ENCODE results near the gene TTC4. TPM values are rescaled to one million over a fixed set of nuclear protein-coding genes. Genes with fewer than 3 reads are reported as not detected.
"Not testable (repeated sequence)": the region's sequence is repeated elsewhere in the genome, so short reads cannot be mapped to it uniquely, and the experiment has no call there.

The TTC4 gene
- total RNA-seq, 1 donor from 2014 or later = 26.0 TPM

DNA sequence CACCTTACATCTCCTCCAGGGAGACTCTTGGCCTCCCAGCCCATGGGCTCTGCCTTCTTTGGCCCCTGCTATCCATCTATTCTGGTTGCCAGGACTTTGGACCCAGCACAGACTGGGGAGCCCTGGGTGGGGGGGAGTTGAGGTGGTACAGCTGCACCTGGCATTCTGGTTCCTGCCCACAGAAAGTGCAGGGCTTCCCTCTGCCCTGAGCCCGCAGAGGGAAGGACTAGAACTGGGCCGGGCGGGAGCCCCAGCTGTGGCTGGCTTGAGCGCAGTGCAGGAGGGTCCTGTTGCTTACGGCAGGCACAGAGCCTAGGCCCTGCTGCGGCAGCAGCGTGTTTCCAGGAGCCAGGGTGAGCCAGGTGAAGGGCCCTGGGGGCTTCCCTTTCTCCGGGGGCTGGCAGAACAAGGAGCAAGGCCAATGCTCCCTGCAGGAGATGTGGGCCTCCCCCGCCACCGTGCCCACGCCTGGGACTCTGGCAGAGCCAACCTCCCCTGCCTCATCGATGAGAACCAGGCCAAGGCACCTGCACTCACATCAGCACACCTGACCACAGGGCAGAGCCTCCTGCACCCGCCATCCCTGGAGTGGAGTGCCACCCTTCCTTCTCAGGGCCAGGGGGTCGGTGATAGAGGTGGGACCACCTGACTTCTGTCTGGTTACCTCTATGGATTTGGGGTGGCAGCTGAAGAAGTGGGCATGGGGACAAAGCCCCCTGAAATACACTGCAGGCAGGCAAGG is 32.6 kb downstream of the TTC4 start:
- DNase-seq (ENCODE audit: low read depth) = no peak

DNA sequence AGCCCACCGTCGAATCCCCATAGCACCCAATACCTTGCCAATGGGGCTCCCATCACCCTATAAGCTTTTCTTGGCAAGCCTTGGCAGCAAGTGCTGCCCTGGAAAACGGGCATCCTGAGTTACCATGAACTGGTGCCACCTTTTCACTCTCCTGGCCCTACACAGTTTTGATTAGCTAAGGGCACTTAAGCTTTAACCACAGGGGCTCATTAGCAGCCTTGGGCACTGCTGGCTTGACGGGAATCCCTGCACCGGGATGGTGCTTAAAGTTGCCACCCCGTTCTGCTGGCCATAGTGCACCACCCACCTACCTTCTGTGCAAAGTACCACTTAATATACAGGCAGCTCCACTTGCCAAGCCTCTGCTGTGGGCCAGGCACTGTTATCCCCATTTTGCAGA is 34.9 kb downstream of the TTC4 start:
- DNase-seq (ENCODE audit: low read depth) = no peak

- DNase-seq (ENCODE audit: low read depth) = no peak
Measured at GRCh38 chr1:54751426-54751825, 35.8 kb downstream of the TTC4 start.

DNA sequence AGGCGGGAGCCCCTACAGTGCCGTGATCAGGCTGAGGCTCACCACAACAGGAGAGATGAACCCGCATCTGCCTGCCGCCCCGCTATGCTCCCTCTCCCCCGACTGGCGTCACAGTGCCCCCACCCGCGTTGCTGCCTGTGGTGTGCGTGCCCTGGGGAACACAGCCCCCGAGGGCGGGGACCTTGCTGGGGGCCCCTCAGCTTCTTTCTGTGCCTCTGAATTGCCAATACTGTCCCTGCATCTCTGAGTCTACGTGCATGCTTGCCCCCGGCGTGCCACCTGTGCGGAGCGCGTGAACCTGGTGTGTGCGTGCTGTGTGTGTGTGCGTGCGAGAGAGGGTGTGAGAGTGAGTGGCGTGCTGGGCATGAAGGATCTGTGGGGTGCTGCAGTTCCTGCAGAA is 38.4 kb downstream of the TTC4 start:
- no peak for DNase-seq (ENCODE audit: low read depth)

DNA sequence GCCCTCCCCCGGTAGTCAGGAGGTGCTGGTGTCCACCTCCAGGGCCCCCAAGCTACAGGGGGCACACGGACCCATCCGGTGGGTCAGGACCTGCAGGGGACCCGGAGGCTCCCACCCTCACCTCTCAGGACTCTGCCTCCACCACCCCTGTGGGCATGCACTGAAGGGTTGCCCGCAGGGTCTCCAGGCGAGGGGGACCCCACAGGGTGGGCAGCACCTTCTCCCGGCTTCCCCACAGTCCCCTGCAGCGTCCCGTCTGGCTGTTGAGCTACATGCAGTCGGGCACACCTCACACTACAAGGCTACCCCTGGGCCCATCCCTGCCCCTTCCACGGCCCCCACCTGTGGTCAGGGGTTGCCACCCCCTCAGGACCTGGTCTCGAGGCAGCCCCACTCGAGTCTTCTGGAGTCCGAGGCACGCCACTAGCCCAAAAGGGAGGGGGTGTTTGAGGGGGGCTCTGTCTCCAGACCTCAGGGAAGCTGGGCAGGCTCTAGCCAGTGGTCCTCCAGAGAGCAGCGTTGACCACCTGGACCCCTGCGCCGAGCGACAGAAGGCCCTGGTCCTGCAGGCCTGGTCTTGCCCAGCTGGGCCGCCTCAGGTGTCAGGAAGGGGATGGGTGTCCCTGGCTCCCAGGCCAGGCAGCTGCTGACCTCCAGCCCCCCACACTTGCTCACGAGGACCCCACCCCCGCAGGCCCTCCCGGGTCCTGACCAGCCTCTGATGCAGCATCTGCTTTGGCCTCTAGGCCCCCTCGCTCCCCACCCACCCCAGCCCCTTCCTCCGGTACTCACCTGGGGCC is 39.0 kb downstream of the TTC4 start:
- no peak for DNase-seq (ENCODE audit: low read depth)

GRCh38 chr1:54757833-54758232 is 42.2 kb downstream of the TTC4 start:
- DNase-seq (ENCODE audit: low read depth) = no peak

- no peak for DNase-seq (ENCODE audit: low read depth)
Measured at GRCh38 chr1:54758678-54759348, 43.2 kb downstream of the TTC4 start.

- DNase-seq (ENCODE audit: low read depth) = no peak
Measured at GRCh38 chr1:54763816-54764132, 48.1 kb downstream of the TTC4 start.

DNA sequence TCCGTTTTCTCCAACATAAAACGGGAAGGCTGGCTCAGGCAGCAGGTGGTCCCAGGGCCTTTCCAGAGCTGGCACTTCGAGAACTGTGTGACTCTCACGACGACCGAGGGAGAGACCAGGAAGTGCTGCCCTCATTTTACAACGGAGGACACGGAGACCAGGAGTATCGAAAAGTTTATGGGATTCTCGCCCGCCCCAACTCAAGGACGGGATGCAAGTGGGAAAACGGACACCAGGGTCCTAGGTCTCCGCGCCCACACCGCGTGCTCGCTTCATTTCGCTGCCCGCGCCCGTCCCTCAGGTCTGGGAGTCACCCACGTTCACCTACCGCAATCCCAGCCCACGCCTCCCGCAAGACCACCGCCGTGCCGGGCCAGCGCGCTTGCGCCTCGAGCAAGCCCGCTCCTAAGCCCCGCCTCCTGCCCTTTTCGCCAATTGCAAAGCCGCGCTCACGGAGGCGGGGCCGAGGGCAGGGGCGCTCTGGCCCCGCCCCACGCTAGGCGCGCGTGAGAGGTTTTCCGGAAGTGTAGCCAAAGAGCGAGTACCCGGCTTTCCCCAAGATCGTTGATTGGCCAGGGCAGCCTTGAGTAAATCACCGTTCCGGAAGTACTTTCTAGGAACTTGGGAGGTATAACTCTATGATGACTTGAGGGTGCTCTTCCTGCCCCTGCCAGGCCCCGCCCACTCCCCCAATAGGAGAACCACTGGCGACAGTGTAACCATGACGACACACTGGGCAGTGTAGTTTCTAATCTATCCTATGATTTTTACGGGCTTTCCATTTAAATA is 48.7 kb downstream of the TTC4 start, which contains the start of gene PARS2:
Gene PARS2 (minus strand): TSS at position 391 of the 789 bp plus-strand sequence. CDS start 5,362 bp downstream, outside the sequence.
- DNase-seq (ENCODE audit: low read depth) = peak; percentile 100

GRCh38 chr1:54764922-54765561 is 49.4 kb downstream of the TTC4 start:
- DNase-seq (ENCODE audit: low read depth) = no peak

- peak; percentile 88 for DNase-seq (ENCODE audit: low read depth)
Measured at GRCh38 chr1:54766726-54767125, 51.1 kb downstream of the TTC4 start.

DNA sequence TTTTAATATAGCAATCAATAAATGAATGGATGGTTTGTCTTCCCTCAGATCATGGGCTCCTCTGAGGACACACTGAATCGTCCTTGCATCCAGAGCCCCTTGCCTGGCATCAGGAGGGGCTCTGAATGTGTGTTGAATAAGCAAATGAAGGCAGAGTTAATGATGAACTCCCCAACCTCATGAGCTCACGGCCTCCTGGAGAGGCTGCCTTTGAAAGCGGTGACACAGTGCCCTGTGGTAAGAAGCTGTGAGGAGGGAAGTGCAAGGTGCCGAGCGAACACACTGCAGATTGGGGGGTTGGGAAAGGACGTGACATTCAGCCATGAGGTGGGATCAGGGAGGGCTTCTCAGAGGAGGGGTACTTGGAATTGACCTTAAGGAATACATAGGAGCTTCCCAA is 51.9 kb downstream of the TTC4 start:
- DNase-seq (ENCODE audit: low read depth) = peak; percentile 54

DNA sequence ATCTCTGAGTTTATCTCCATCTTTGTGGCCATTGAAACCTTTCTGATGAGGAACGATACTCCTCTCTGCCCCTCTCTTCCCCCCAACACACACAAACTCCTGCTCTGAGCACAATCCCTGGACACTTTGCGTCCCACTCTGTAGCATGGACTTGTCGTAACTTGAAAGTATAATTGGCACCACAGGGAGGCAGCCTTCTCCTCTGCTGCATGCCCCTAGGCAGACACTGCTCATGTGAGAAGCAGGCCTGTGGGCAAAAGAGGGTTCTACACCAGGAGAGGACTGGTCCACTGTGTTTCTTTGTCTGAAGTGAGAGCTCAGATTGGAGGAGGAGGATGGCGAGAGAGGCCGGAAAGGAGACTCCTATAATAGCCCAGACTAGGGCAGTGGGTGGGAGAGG is 52.4 kb downstream of the TTC4 start:
- peak; percentile 24 for DNase-seq (ENCODE audit: low read depth)

- DNase-seq (ENCODE audit: low read depth) = no peak
Measured at GRCh38 chr1:54772951-54773350, 57.3 kb downstream of the TTC4 start.

GRCh38 chr1:54774820-54775498 is 59.3 kb downstream of the TTC4 start:
- DNase-seq (ENCODE audit: low read depth) = no peak

GRCh38 chr1:54775828-54776721 is 60.4 kb downstream of the TTC4 start:
- not testable (repeated sequence) for DNase-seq (ENCODE audit: low read depth)

DNA sequence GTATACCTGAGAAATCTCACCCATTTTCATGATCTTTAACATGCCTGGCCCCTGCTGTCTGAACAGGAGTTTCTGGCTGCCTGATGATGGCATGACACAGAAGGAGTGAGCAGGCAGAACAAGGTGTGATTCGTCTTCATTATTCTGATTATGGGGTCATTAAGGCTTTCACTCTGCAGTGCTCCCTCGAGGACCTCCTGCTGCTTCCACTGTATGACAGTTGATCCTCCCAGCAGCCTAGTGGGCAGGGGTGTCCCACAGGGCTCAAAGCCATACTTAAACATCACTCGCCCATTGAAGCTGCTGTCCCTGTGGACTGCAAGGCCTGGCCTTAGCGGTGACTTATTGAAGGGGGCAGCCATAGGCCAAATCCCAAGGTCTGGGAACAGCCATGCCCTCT is 61.4 kb downstream of the TTC4 start:
- DNase-seq (ENCODE audit: low read depth) = no peak

DNA sequence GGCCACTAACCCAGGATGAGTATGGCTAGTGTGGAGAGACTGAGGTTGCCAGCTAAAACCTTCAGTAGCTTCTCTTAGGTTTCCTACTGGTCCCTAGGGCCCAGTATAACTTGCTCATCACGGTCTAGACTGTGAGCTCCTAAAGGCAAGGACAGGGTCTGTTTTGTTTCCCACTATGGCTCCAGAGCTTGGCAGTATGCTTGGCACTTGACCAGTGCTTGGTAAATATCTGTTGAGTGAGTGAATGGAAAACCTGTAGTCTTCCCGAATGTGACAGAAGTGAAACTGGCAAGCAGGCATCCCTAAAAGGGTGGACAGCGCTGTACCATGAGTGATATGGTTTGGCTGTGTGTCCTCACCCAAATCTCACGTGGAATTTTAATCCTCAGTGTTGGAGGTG is 61.8 kb downstream of the TTC4 start:
- DNase-seq (ENCODE audit: low read depth) = no peak

DNA sequence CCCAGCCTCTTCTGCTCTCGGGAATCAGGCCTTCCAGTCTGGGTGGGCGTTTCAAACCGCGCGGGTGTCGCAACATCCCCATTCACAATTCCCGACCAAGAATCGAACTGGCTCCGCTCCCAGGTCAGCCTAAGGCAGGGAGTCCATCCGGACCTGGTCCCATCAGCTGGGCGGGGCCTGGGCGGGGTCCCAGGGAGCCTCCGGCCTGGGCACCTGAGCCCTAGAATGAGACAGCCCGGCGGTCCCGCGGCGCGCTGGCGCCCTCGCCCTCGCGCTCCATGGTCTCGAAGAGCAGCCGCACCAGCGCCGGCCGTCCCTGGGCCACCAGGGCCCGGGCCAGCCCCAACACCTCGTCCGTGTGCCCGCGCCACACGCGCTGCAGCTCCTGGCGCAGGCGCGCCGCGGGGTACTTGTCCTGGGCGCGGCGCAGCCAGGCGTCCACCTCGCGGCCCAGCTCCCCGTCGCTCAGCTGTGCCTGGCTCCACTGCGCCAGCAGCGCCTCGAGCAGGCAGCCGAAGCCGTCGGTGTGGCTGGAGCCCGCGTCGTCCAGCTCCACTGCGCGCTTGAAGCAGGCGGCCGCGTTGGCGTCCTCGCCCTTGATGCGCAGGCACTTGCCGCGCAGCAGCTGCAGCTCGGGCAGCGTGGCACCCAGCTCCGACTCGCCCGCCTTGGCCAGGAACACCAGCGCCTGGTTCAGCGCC is 65.5 kb downstream of the TTC4 start:
- no peak for DNase-seq (ENCODE audit: low read depth)

All from renal cortical epithelial cell (primary cell).